ENCODE data around the gene EP400.

Gene EP400

GRCh38 chr12:131949431-131950181 is at the start of gene EP400:
Gene EP400 (plus strand): TSS chr12:131949942. CDS start chr12:131960620, 10,678 bp downstream.
- peak; percentile 84 for DNase-seq (ENCODE audit: low spot score)

GRCh38 chr12:131900397-131900796 is 49.3 kb upstream of the EP400 start:
- no peak for DNase-seq (ENCODE audit: low spot score)

- no peak for DNase-seq (ENCODE audit: low spot score)
Measured at GRCh38 chr12:131901431-131902331, 48.1 kb upstream of the EP400 start.

- DNase-seq (ENCODE audit: low spot score), result no peak
Measured at GRCh38 chr12:131902332-131903241, 47.2 kb upstream of the EP400 start.

GRCh38 chr12:131903270-131904255 is 46.2 kb upstream of the EP400 start:
- no peak for DNase-seq (ENCODE audit: low spot score)

GRCh38 chr12:131904346-131904745 is 45.4 kb upstream of the EP400 start:
- no peak for DNase-seq (ENCODE audit: low spot score)

- DNase-seq (ENCODE audit: low spot score), result no peak
Measured at GRCh38 chr12:131905081-131905629, 44.6 kb upstream of the EP400 start.

- no peak for DNase-seq (ENCODE audit: low spot score)
Measured at GRCh38 chr12:131905630-131906091, 44.1 kb upstream of the EP400 start.

GRCh38 chr12:131907379-131908091 is 42.2 kb upstream of the EP400 start:
- DNase-seq (ENCODE audit: low spot score), result no peak

GRCh38 chr12:131908092-131909080 is 41.4 kb upstream of the EP400 start:
- no peak for DNase-seq (ENCODE audit: low spot score)

GRCh38 chr12:131909081-131909751 is 40.5 kb upstream of the EP400 start:
- no peak for DNase-seq (ENCODE audit: low spot score)

GRCh38 chr12:131909752-131910219 is 40.0 kb upstream of the EP400 start:
- no peak for DNase-seq (ENCODE audit: low spot score)

GRCh38 chr12:131910302-131911027 is 39.3 kb upstream of the EP400 start:
- DNase-seq (ENCODE audit: low spot score), result no peak

GRCh38 chr12:131911028-131911650 is 38.6 kb upstream of the EP400 start:
- DNase-seq (ENCODE audit: low spot score), result no peak

- DNase-seq (ENCODE audit: low spot score), result no peak
Measured at GRCh38 chr12:131911851-131912477, 37.8 kb upstream of the EP400 start.
